Activated B cell treated with CpG ODN at 0.5 μM for 24 hours (primary cell): Measurements from ENCODE around the gene ASCC1. TPM values are rescaled to one million over a fixed set of nuclear protein-coding genes. Genes with fewer than 3 reads are reported as not detected.
"Not testable (repeated sequence)": the region's sequence is repeated elsewhere in the genome, so short reads cannot be mapped to it uniquely, and the experiment has no call there.

Experiments used
- ATAC-seq: fragments of 200-7000 bp; cut with Tn5 transposase; one replicate; pipeline ENCODE4 v1.10.0; 2021; ENCODE audit warnings: low read depth, mild to moderate bottlenecking, moderate library complexity
- CTCF ChIA-PET: fragments of 350-600 bp; sonication (Branson Sonifier 250); formaldehyde crosslinking; loops from one replicate; lab custom pipeline; 2021; ENCODE audit warnings: antibody characterized with exemption; lab: Charles Lee
- POLR2A ChIA-PET: fragments of 350-600 bp; sonication (Branson Sonifier 250); formaldehyde crosslinking; loops from one replicate; lab custom pipeline; 2021; ENCODE audit warnings: antibody characterized with exemption; lab: Charles Lee
- DNase-seq: peaks from one replicate; pipeline ENCODE4 v3.0.0; 2022
- H3K27ac Mint-ChIP-seq: one replicate; pipeline ENCODE4 v1.8.0; 2020; ENCODE audit warnings: mixed read lengths
- H3K27me3 Mint-ChIP-seq: one replicate; pipeline ENCODE4 v1.8.0; 2021; ENCODE audit warnings: mixed read lengths
- H3K36me3 Mint-ChIP-seq: one replicate; pipeline ENCODE4 v1.8.0; 2021; ENCODE audit warnings: low read depth, mixed read lengths
- H3K4me1 Mint-ChIP-seq: one replicate; pipeline ENCODE4 v1.8.0; 2021; ENCODE audit warnings: mixed read lengths
- H3K4me3 Mint-ChIP-seq: one replicate; pipeline ENCODE4 v1.8.0; 2020; ENCODE audit warnings: mild to moderate bottlenecking, mixed read lengths
- H3K9me3 Mint-ChIP-seq: one replicate; pipeline ENCODE4 v1.8.0; 2020; ENCODE audit warnings: mixed read lengths
- CTCF ChIP-seq: fragments of 200-600 bp; IDR thresholded peaks from one replicate; pipeline ENCODE4 v1.8.0; 2022; ENCODE audit warnings: antibody characterized with exemption, mild to moderate bottlenecking
- intact Hi-C: fragments of 100-400 bp; cut with micrococcal nuclease; formaldehyde crosslinking; loops from one replicate; pipeline ENCODE4 v1.15.1; 2024
- total RNA-seq: library from RNA; stranded (reverse); gene quantifications from 2 replicates; pipeline ENCODE4 v1.2.3, GENCODE V29; 2022

Gene ASCC1
- total RNA-seq, 1 donor from 2014 or later = 42.6 TPM

- Mint-ChIP-seq H3K27me3 (no peaks in the 10 kb centered on the region), H3K4me1 (no peaks in the 10 kb centered on the region), H3K27ac (no peak overlapping the region), H3K4me3 (no peak overlapping the region), H3K9me3 (no peaks in the 10 kb centered on the region), H3K36me3 (peaks cover 16% of the 10 kb centered on the region)
- ChIA-PET CTCF (interaction anchor here (0.8 kb wide), 1 partner anchor 98 kb away, joined by 3 read pairs; no protein-coding TSS in a partner anchor), POLR2A (interaction anchor here (0.5 kb wide), 1 partner anchor 75 kb away, joined by 4 read pairs; no protein-coding TSS in a partner anchor)
- TF ChIP-seq CTCF = no peak
- DNase-seq (no peak), ATAC-seq (no peak)
- intact Hi-C loops = no loop called here
Observed at GRCh38 chr10:72146071-72146470, 70.0 kb downstream of the ASCC1 start.

GRCh38 chr10:72145657-72146056 is 70.4 kb downstream of the ASCC1 start:
- Mint-ChIP-seq H3K27me3 (no peaks in the 10 kb centered on the region), H3K4me3 (no peak overlapping the region), H3K36me3 (peaks cover 14% of the 10 kb centered on the region), H3K9me3 (no peaks in the 10 kb centered on the region), H3K27ac (no peak overlapping the region), H3K4me1 (no peaks in the 10 kb centered on the region)
- DNase-seq (no peak), ATAC-seq (no peak)
- TF ChIP-seq CTCF = no peak
- POLR2A ChIA-PET = no interaction called here
- intact Hi-C loops = no loop called here
- CTCF ChIA-PET = no interaction called here

- Mint-ChIP-seq H3K27ac (no peak overlapping the region), H3K9me3 (no peaks in the 10 kb centered on the region), H3K27me3 (no peaks in the 10 kb centered on the region), H3K4me1 (peaks cover 3% of the 10 kb centered on the region), H3K36me3 (peaks cover 18% of the 10 kb centered on the region), H3K4me3 (no peak overlapping the region)
- CTCF ChIA-PET = interaction anchor here (1.8 kb wide), 1 partner anchor 14 kb away, joined by 7 read pairs; no protein-coding TSS in a partner anchor
- no peak for ATAC-seq
- POLR2A ChIA-PET = interaction anchor here (0.6 kb wide), 2 partner anchors 72 to 80 kb away, joined by 4 read pairs; no protein-coding TSS in a partner anchor
- intact Hi-C loops = no loop called here
- no peak for DNase-seq
- no peak for TF ChIP-seq CTCF
Observed at GRCh38 chr10:72140850-72141249, 75.2 kb downstream of the ASCC1 start.

GRCh38 chr10:72140174-72140573 is 75.9 kb downstream of the ASCC1 start:
- H3K4me3 Mint-ChIP-seq = no peak overlapping the region
- no peak for DNase-seq
- intact Hi-C loops = no loop called here
- no peaks in the 10 kb centered on the region for H3K9me3 Mint-ChIP-seq
- H3K36me3 Mint-ChIP-seq = peaks cover 20% of the 10 kb centered on the region
- ChIA-PET POLR2A (interaction anchor here (0.5 to 1.2 kb wide), 3 partner anchors 8 to 81 kb away, joined by 4 to 6 read pairs (median 6); partner anchors contain the start of gene SPOCK2), CTCF (interaction anchor here (1.8 kb wide), 1 partner anchor 13 kb away, joined by 7 read pairs; no protein-coding TSS in a partner anchor)
- H3K4me1 Mint-ChIP-seq = peaks cover 10% of the 10 kb centered on the region
- H3K27ac Mint-ChIP-seq = no peak overlapping the region
- no peak for ATAC-seq
- TF ChIP-seq CTCF = no peak
- no peaks in the 10 kb centered on the region for H3K27me3 Mint-ChIP-seq

GRCh38 chr10:72137583-72137982 is 78.5 kb downstream of the ASCC1 start:
- Mint-ChIP-seq H3K4me1 (peaks cover 28% of the 10 kb centered on the region), H3K9me3 (no peaks in the 10 kb centered on the region), H3K4me3 (no peak overlapping the region), H3K36me3 (peaks cover 24% of the 10 kb centered on the region), H3K27ac (no peak overlapping the region), H3K27me3 (no peaks in the 10 kb centered on the region)
- intact Hi-C loops = no loop called here
- DNase-seq = no peak
- ChIA-PET POLR2A (interaction anchor here (0.6 to 2.7 kb wide), 7 partner anchors 11 to 851 kb away, joined by 3 to 14 read pairs (median 5); partner anchors contain the start of genes ANAPC16 and ASCC1), CTCF (interaction anchor here (2.4 kb wide), 1 partner anchor 89 kb away, joined by 5 read pairs; no protein-coding TSS in a partner anchor)
- TF ChIP-seq CTCF = no peak
- no peak for ATAC-seq

GRCh38 chr10:72136225-72136624 is 79.9 kb downstream of the ASCC1 start:
- intact Hi-C loops, H3K27me3 Mint-ChIP-seq, H3K9me3 Mint-ChIP-seq, DNase-seq, H3K4me3 Mint-ChIP-seq, ATAC-seq, H3K27ac Mint-ChIP-seq: not testable (repeated sequence)
- Mint-ChIP-seq H3K4me1 (peaks cover 33% of the 10 kb centered on the region), H3K36me3 (peaks cover 33% of the 10 kb centered on the region)
- POLR2A ChIA-PET = interaction anchor here (0.6 to 2.7 kb wide), 3 partner anchors 47 to 86 kb away, joined by 3 to 14 read pairs (median 12); partner anchors contain the start of genes ANAPC16 and ASCC1
- CTCF ChIA-PET = interaction anchor here (0.6 to 2.4 kb wide), 5 partner anchors 10 to 107 kb away, joined by 3 to 5 read pairs (median 4); no protein-coding TSS in a partner anchor
